GM18517 (cell line): ENCODE measurements around the gene SLAIN2.
A peak's percentile ranks its signal among the peaks of the same experiment; 100 is the strongest.

Experiments
- ATAC-seq: cut with Tn5 transposase; IDR thresholded peaks from one replicate; pipeline ENCODE4 v1.9.1; 2021; ENCODE audit warnings: mild to moderate bottlenecking, moderate library complexity; ENCODE audit not compliant: unreplicated experiment

The SLAIN2 gene

GRCh38 chr4:48333587-48333986 is 7.7 kb upstream of the SLAIN2 start:
- ATAC-seq, result no peak

GRCh38 chr4:48334236-48334635 is 7.1 kb upstream of the SLAIN2 start:
- no peak for ATAC-seq

GRCh38 chr4:48334900-48335384 is 6.4 kb upstream of the SLAIN2 start:
- ATAC-seq, result no peak

GRCh38 chr4:48336146-48336870 is 5.0 kb upstream of the SLAIN2 start:
- no peak for ATAC-seq

- no peak for ATAC-seq
Measured at GRCh38 chr4:48337731-48338130, 3.6 kb upstream of the SLAIN2 start.

GRCh38 chr4:48339642-48340041 is 1.7 kb upstream of the SLAIN2 start:
- ATAC-seq, result no peak

- no peak for ATAC-seq
Measured at GRCh38 chr4:48340276-48340964, 909 bp upstream of the SLAIN2 start.

- peak; percentile 27 for ATAC-seq
Measured at GRCh38 chr4:48341776-48342605, 662 bp downstream of the SLAIN2 start.

- ATAC-seq, result no peak
Measured at GRCh38 chr4:48342606-48342880, 1.2 kb downstream of the SLAIN2 start.

- ATAC-seq, result no peak
Measured at GRCh38 chr4:48343035-48343434, 1.7 kb downstream of the SLAIN2 start.

- no peak for ATAC-seq
Measured at GRCh38 chr4:48343551-48343950, 2.2 kb downstream of the SLAIN2 start.

- ATAC-seq, result no peak
Measured at GRCh38 chr4:48345542-48345941, 4.2 kb downstream of the SLAIN2 start.

GRCh38 chr4:48346594-48346993 is 5.3 kb downstream of the SLAIN2 start:
- ATAC-seq, result no peak

GRCh38 chr4:48347282-48347921 is 6.1 kb downstream of the SLAIN2 start:
- no peak for ATAC-seq

- ATAC-seq, result no peak
Measured at GRCh38 chr4:48350871-48351270, 9.5 kb downstream of the SLAIN2 start.

GRCh38 chr4:48352793-48353192 is 11.5 kb downstream of the SLAIN2 start:
- no peak for ATAC-seq

- ATAC-seq, result no peak
Measured at GRCh38 chr4:48356355-48356754, 15.0 kb downstream of the SLAIN2 start.

- ATAC-seq, result no peak
Measured at GRCh38 chr4:48360285-48361011, 19.1 kb downstream of the SLAIN2 start.

GRCh38 chr4:48361012-48361400 is 19.7 kb downstream of the SLAIN2 start:
- no peak for ATAC-seq

- ATAC-seq, result no peak
Measured at GRCh38 chr4:48366611-48367010, 25.3 kb downstream of the SLAIN2 start.

- ATAC-seq, result no peak
Measured at GRCh38 chr4:48367016-48367415, 25.7 kb downstream of the SLAIN2 start.
